OCI-LY1 (cell line): Measurements from ENCODE around the gene UBXN6.

ENCODE experiments used
- H2AFZ ChIP-seq: fragments of 200-600 bp; sonication (generic), shearing (Covaris generic); 2 replicates; pipeline ENCODE4 v1.6.0; 2014; ENCODE audit warnings: antibody characterized with exemption, mild to moderate bottlenecking, low read length
- H3F3A ChIP-seq: fragments of 200-600 bp; sonication (generic), shearing (Covaris generic); 2 replicates; pipeline ENCODE4 v1.6.0; 2014; ENCODE audit warnings: mild to moderate bottlenecking, antibody characterized with exemption, low read length, moderate library complexity; ENCODE audit not compliant: insufficient read depth
- H3K27ac ChIP-seq: fragments of 200-600 bp; sonication (generic); 2 replicates; pipeline ENCODE4 v1.5.1; 2014; ENCODE audit warnings: low read length, mixed run types, mild to moderate bottlenecking, low read depth; ENCODE audit not compliant: poor library complexity, severe bottlenecking
- H3K27me3 ChIP-seq: fragments of 200-600 bp; sonication (generic); 2 replicates; pipeline ENCODE4 v1.6.0; 2014; ENCODE audit warnings: antibody characterized with exemption, mild to moderate bottlenecking, low read length, moderate library complexity; ENCODE audit not compliant: insufficient read depth
- H3K36me3 ChIP-seq: fragments of 200-600 bp; sonication (generic); 2 replicates; pipeline ENCODE4 v1.6.1; 2014; ENCODE audit warnings: mild to moderate bottlenecking, antibody characterized with exemption, low read length, moderate library complexity, mixed read lengths; ENCODE audit not compliant: insufficient read depth
- H3K4me1 ChIP-seq: fragments of 200-600 bp; sonication (generic); 2 replicates; pipeline ENCODE4 v1.5.1; 2014; ENCODE audit warnings: mild to moderate bottlenecking, low read length, moderate library complexity; ENCODE audit not compliant: insufficient read depth, severe bottlenecking
- H3K4me2 ChIP-seq: fragments of 200-600 bp; sonication (generic), shearing (Covaris generic); 2 replicates; pipeline ENCODE4 v1.6.1; 2014; ENCODE audit warnings: low read length
- H3K4me3 ChIP-seq: fragments of 200-600 bp; sonication (generic); 2 replicates; pipeline ENCODE4 v1.5.1; 2014; ENCODE audit warnings: low read length, low read depth, mild to moderate bottlenecking, mixed read lengths; ENCODE audit not compliant: poor library complexity, severe bottlenecking
- H3K79me2 ChIP-seq: fragments of 200-600 bp; shearing (Covaris generic); 2 replicates; pipeline ENCODE4 v1.6.1; 2016; ENCODE audit warnings: mixed run types, low read length, mixed read lengths; ENCODE audit not compliant: insufficient read depth
- H3K9ac ChIP-seq: fragments of 200-600 bp; sonication (generic), shearing (Covaris generic); 2 replicates; pipeline ENCODE4 v1.6.1; 2014; ENCODE audit warnings: mild to moderate bottlenecking, low read length, mixed read lengths
- H3K9me2 ChIP-seq: fragments of 200-600 bp; sonication (generic), shearing (Covaris generic); 2 replicates; pipeline ENCODE4 v1.6.1; 2014; ENCODE audit warnings: low read depth, mild to moderate bottlenecking, low read length, mixed read lengths
- H3K9me3 ChIP-seq: fragments of 200-600 bp; shearing (Covaris generic); 2 replicates; pipeline ENCODE4 v1.6.1; 2014; ENCODE audit warnings: low read length, mixed read lengths
- H4K20me1 ChIP-seq: fragments of 200-600 bp; sonication (generic), shearing (Covaris generic); 2 replicates; pipeline ENCODE4 v1.6.0; 2016; ENCODE audit warnings: mild to moderate bottlenecking, low read length; ENCODE audit not compliant: insufficient read depth
- CTCF ChIP-seq: fragments of 200-600 bp; sonication (generic), shearing (Covaris generic); IDR thresholded peaks from 2 replicates; pipeline ENCODE4 v1.5.1; 2017; ENCODE audit warnings: mild to moderate bottlenecking, antibody characterized with exemption, low read length, moderate library complexity, mixed read lengths
- EZH2 ChIP-seq: fragments of 200-600 bp; sonication (generic), shearing (Covaris generic); IDR thresholded peaks from 2 replicates; pipeline ENCODE4 v1.8.0; 2017; ENCODE audit warnings: borderline replicate concordance, mixed run types, mild to moderate bottlenecking, antibody characterized with exemption, low read length, moderate library complexity, mixed read lengths

The UBXN6 gene

GRCh38 chr19:4437103-4437502, 20.5 kb downstream of the UBXN6 start:
- Histone ChIP-seq H3F3A (no peaks in the 10 kb centered on the region), H3K4me3 (no peak overlapping the region), H3K9me3 (no peaks in the 10 kb centered on the region), H3K4me1 (peaks cover 9% of the 10 kb centered on the region), H3K36me3 (peaks cover 78% of the 10 kb centered on the region), H3K27ac (no peak overlapping the region), H3K27me3 (no peaks in the 10 kb centered on the region), H2AFZ (no peak overlapping the region), H3K4me2 (no peak overlapping the region), H3K9ac (no peak overlapping the region), H3K79me2 (no peaks in the 10 kb centered on the region), H3K9me2 (no peaks in the 10 kb centered on the region), H4K20me1 (no peaks in the 10 kb centered on the region)
- no peak for TF ChIP-seq CTCF
- no peak for TF ChIP-seq EZH2

- Histone ChIP-seq H3F3A (no peaks in the 10 kb centered on the region), H4K20me1 (no peaks in the 10 kb centered on the region), H3K27ac (no peak overlapping the region), H3K36me3 (peaks cover 86% of the 10 kb centered on the region), H3K9me3 (no peaks in the 10 kb centered on the region), H3K4me3 (no peak overlapping the region), H3K27me3 (no peaks in the 10 kb centered on the region), H3K9me2 (no peaks in the 10 kb centered on the region), H3K9ac (no peak overlapping the region), H3K79me2 (no peaks in the 10 kb centered on the region), H2AFZ (no peak overlapping the region), H3K4me1 (peaks cover 9% of the 10 kb centered on the region), H3K4me2 (no peak overlapping the region)
- TF ChIP-seq CTCF (no peak), EZH2 (no peak)
Observed at GRCh38 chr19:4436231-4436630, 21.4 kb downstream of the UBXN6 start.

- Histone ChIP-seq H2AFZ (no peak overlapping the region), H3K79me2 (no peaks in the 10 kb centered on the region), H3K27ac (no peak overlapping the region), H3K27me3 (no peaks in the 10 kb centered on the region), H3F3A (no peaks in the 10 kb centered on the region), H3K9ac (no peak overlapping the region), H4K20me1 (no peaks in the 10 kb centered on the region), H3K4me1 (peaks cover 9% of the 10 kb centered on the region), H3K36me3 (peaks cover 91% of the 10 kb centered on the region), H3K9me2 (no peaks in the 10 kb centered on the region), H3K4me2 (no peak overlapping the region), H3K9me3 (no peaks in the 10 kb centered on the region), H3K4me3 (no peak overlapping the region)
- no peak for TF ChIP-seq CTCF
- TF ChIP-seq EZH2, result no peak
Observed at GRCh38 chr19:4434391-4434790, 23.2 kb downstream of the UBXN6 start.
